H1 (cell line): Measurements from ENCODE around the gene ACSL3. TPM values are rescaled to one million over a fixed set of nuclear protein-coding genes. Genes with fewer than 3 reads are reported as not detected.

Experiments used
- CTCF ChIA-PET: fragments of 300-600 bp; sonication (Branson Sonifier 250); formaldehyde crosslinking; loops from one replicate; lab custom pipeline; 2021; ENCODE audit not compliant: partially characterized antibody; lab: Charles Lee
- POLR2A ChIA-PET: fragments of 300-600 bp; sonication (Branson Sonifier 250); formaldehyde crosslinking; loops from one replicate; lab custom pipeline; 2021; ENCODE audit warnings: inconsistent platforms; ENCODE audit not compliant: partially characterized antibody; lab: Charles Lee
- DNase-seq, 2 experiments: peaks; one replicate each; pipeline versions ENCODE4 v3.0.0 to v3.0.0-alpha.2; 2010 to 2022; ENCODE audit warnings: low spot score in 2 of 2, low read depth in 1 of 2, mixed read lengths in 1 of 2
- FAIRE-seq: peaks from 2 replicates; lab custom pipeline; 2011; peaks lifted over from hg19 to GRCh38; lab: Jason Lieb, UNC
- H2AFZ ChIP-seq: 2 replicates; pipeline ENCODE4 v1.8.1; 2012; ENCODE audit warnings: low read length, inconsistent platforms
- H2AK5ac ChIP-seq: 2 replicates; pipeline ENCODE4 v1.6.1; 2013; ENCODE audit warnings: low read depth, low read length
- H2BK120ac ChIP-seq: replicated peaks from 2 replicates; pipeline ENCODE3; 2013; ENCODE audit warnings: low read depth, low read length, inconsistent platforms
- H2BK12ac ChIP-seq: 2 replicates; pipeline ENCODE4 v1.6.1; 2013; ENCODE audit warnings: low read depth, low read length
- H2BK15ac ChIP-seq: 2 replicates; pipeline ENCODE4 v1.6.1; 2013; ENCODE audit warnings: low read length
- H2BK20ac ChIP-seq: 2 replicates; pipeline ENCODE4 v1.6.1; 2013; ENCODE audit warnings: low read length
- H2BK5ac ChIP-seq: 2 replicates; pipeline ENCODE4 v1.6.1; 2013; ENCODE audit warnings: low read depth, low read length
- H3K14ac ChIP-seq: 2 replicates; pipeline ENCODE4 v1.6.1; 2013; ENCODE audit warnings: inconsistent platforms; ENCODE audit not compliant: insufficient read length
- H3K18ac ChIP-seq: 2 replicates; pipeline ENCODE4 v1.6.1; 2013; ENCODE audit warnings: low read length; ENCODE audit errors: extremely low read depth
- H3K23ac ChIP-seq: 2 replicates; pipeline ENCODE4 v1.6.1; 2013; ENCODE audit warnings: inconsistent platforms; ENCODE audit not compliant: insufficient read length
- H3K23me2 ChIP-seq: 2 replicates; pipeline ENCODE4 v1.6.1; 2013; ENCODE audit warnings: low read depth, low read length
- H3K27ac ChIP-seq: 2 replicates; pipeline ENCODE4 v1.6.1; 2011; ENCODE audit warnings: low read depth, low read length, inconsistent platforms
- H3K27me3 ChIP-seq, 4 experiments: replicated peaks in 1 of 4; 1 replicate in 1 of 4; 2 replicates in 3 of 4; pipeline versions ENCODE4 v1.6.1 to v1.8.1; 2011 to 2013; ENCODE audit warnings: low read length in 3 of 4, mild to moderate bottlenecking in 3 of 4, inconsistent platforms in 2 of 4, mixed read lengths in 2 of 4, moderate library complexity in 1 of 4; ENCODE audit not compliant: control insufficient read depth in 3 of 4, insufficient read depth in 3 of 4; ENCODE audit errors: extremely low read depth in 1 of 4
- H3K36me3 ChIP-seq, 4 experiments: 2 replicates each; pipeline versions ENCODE4 v1.6.1 to v1.8.1; 2011 to 2013; ENCODE audit warnings: mild to moderate bottlenecking in 4 of 4, low read length in 3 of 4, moderate library complexity in 2 of 4, control low read depth in 1 of 4, inconsistent platforms in 1 of 4; ENCODE audit not compliant: insufficient read depth in 4 of 4, control insufficient read depth in 2 of 4
- H3K4ac ChIP-seq: replicated peaks from 2 replicates; pipeline ENCODE3; 2013; ENCODE audit warnings: low read length, low read depth, mixed read lengths, inconsistent platforms; ENCODE audit not compliant: insufficient read length
- H3K4me1 ChIP-seq, 4 experiments: replicated peaks in 1 of 4; 1 replicate in 1 of 4; 2 replicates in 3 of 4; pipeline versions ENCODE4 v1.6.1 to v1.8.1; 2011 to 2013; ENCODE audit warnings: low read length in 3 of 4, inconsistent platforms in 2 of 4, mixed read lengths in 1 of 4; ENCODE audit not compliant: insufficient read depth in 4 of 4, control insufficient read depth in 3 of 4
- H3K4me2 ChIP-seq, 2 experiments: 2 replicates each; pipeline versions ENCODE4 v1.6.1 to v1.8.1; 2011 to 2013; ENCODE audit warnings: low read depth in 2 of 2, low read length in 2 of 2, control low read depth in 1 of 2, inconsistent platforms in 1 of 2, mild to moderate bottlenecking in 1 of 2; ENCODE audit not compliant: insufficient read depth in 1 of 2
- H3K4me3 ChIP-seq, 4 experiments: fragments of 200-600, 300-600 bp in 1 of 4; sonication (generic), shearing (Covaris generic), sonication (Bioruptor Twin) in 1 of 4; 2 replicates each; pipeline versions ENCODE4 v1.5.1 to v1.8.1; 2011 to 2016; ENCODE audit warnings: low read length in 4 of 4, low read depth in 3 of 4, control low read depth in 2 of 4, inconsistent platforms in 2 of 4, mild to moderate bottlenecking in 2 of 4, mixed read lengths in 1 of 4, moderate library complexity in 1 of 4; ENCODE audit not compliant: insufficient read depth in 2 of 4; ENCODE audit errors: extremely low read depth in 1 of 4
- H3K56ac ChIP-seq: replicated peaks from 2 replicates; pipeline ENCODE3; 2013; ENCODE audit warnings: low read depth, mild to moderate bottlenecking, mixed read lengths, low read length, inconsistent platforms; ENCODE audit not compliant: insufficient read length
- H3K79me1 ChIP-seq: 2 replicates; pipeline ENCODE4 v1.6.1; 2013; ENCODE audit warnings: low read depth, low read length, control low read depth
- H3K79me2 ChIP-seq, 2 experiments: 2 replicates each; pipeline versions ENCODE4 v1.6.1 to v1.8.1; 2012 to 2013; ENCODE audit warnings: low read length in 2 of 2, mild to moderate bottlenecking in 2 of 2, inconsistent platforms in 1 of 2; ENCODE audit not compliant: insufficient read depth in 2 of 2, control insufficient read depth in 1 of 2
- H3K9ac ChIP-seq, 4 experiments: replicated peaks in 1 of 4; 1 replicate in 1 of 4; 2 replicates in 3 of 4; pipeline versions ENCODE4 v1.6.1 to v1.8.1; 2011 to 2013; ENCODE audit warnings: low read depth in 3 of 4, low read length in 3 of 4, control low read depth in 2 of 4, mild to moderate bottlenecking in 2 of 4, moderate library complexity in 2 of 4, inconsistent platforms in 1 of 4; ENCODE audit errors: extremely low read depth in 1 of 4
- H3K9me3 ChIP-seq, 2 experiments: 2 replicates each; pipeline versions ENCODE4 v1.6.1 to v1.8.1; 2012 to 2013; ENCODE audit warnings: mild to moderate bottlenecking in 2 of 2, moderate library complexity in 2 of 2, control low read depth in 1 of 2, inconsistent platforms in 1 of 2, low read depth in 1 of 2, low read length in 1 of 2, mixed read lengths in 1 of 2; ENCODE audit not compliant: insufficient read depth in 2 of 2
- H4K20me1 ChIP-seq, 2 experiments: replicated peaks in 1 of 2; 2 replicates each; pipeline versions ENCODE3 to v1.8.1; 2011 to 2013; ENCODE audit warnings: inconsistent platforms in 2 of 2, low read length in 2 of 2, mild to moderate bottlenecking in 1 of 2; ENCODE audit not compliant: insufficient read depth in 2 of 2, control insufficient read depth in 1 of 2
- H4K5ac ChIP-seq: 2 replicates; pipeline ENCODE4 v1.6.1; 2013; ENCODE audit warnings: low read length, low read depth, mixed read lengths, inconsistent platforms; ENCODE audit not compliant: insufficient read length
- H4K8ac ChIP-seq: 2 replicates; pipeline ENCODE4 v1.8.0; 2013; ENCODE audit warnings: mild to moderate bottlenecking, moderate library complexity, low read length, inconsistent platforms; ENCODE audit not compliant: insufficient read depth; ENCODE audit errors: extremely low read depth
- H4K91ac ChIP-seq: replicated peaks from 2 replicates; pipeline ENCODE3; 2013; ENCODE audit warnings: low read length, mixed read lengths, inconsistent platforms; ENCODE audit not compliant: insufficient read length
- GTF2F1 ChIP-seq: IDR thresholded peaks from 2 replicates; pipeline ENCODE4 v1.6.1; 2012; ENCODE audit warnings: low read depth, low read length, improper control_type of control experiment, borderline replicate concordance
- SIX5 ChIP-seq: IDR thresholded peaks from 2 replicates; pipeline ENCODE4 v1.6.1; 2011; ENCODE audit warnings: mild to moderate bottlenecking, low read depth, low read length
- WGBS, 2 experiments: shearing (Covaris generic) in 1 of 2; methylation state at CpG; one replicate each; pipeline versions ENCODE4 v1.1.6 to v1.1.7; 2013 to 2015; ENCODE audit warnings: low lambda C conversion rate in 2 of 2, mixed read lengths in 2 of 2, inconsistent platforms in 1 of 2, low coverage in 1 of 2, missing lambda C conversion rate in 1 of 2; ENCODE audit not compliant: insufficient replicate concordance in 2 of 2, insufficient coverage in 1 of 2, insufficient read length in 1 of 2; ENCODE audit errors: extremely low coverage in 1 of 2, missing lambda C conversion rate in 1 of 2; 5-methylcytosine and 5-hydroxymethylcytosine counted together
- polyA plus RNA-seq, 7 experiments: library from polyadenylated mRNA; depleted of rRNA in 3 of 7; stranded (reverse) in 5 of 7; unstranded in 2 of 7; fragments of >200 nt in 5 of 7; fragments of 200-250 nt in 2 of 7; gene quantifications; 1 replicate in 5 of 7; 2 replicates in 1 of 7; 4 replicates in 1 of 7; pipeline versions ENCODE4 v1.2.1 to v1.2.3, GENCODE V29; 2011 to 2013; ENCODE audit warnings: missing spikeins in 2 of 7, mixed read lengths in 2 of 7
- total RNA-seq: library from RNA; stranded (reverse); fragmentation: NEBNext Ultra II Directional; extraction: Animal tissue kit (Norgen Biotek cat#: 25700); gene quantifications from 2 replicates; pipeline ENCODE4 v1.2.1, GENCODE V29; 2021
- TF ChIP-seq, protein P1 (sequence below): IDR thresholded peaks from 2 replicates; pipeline ENCODE4 v1.6.1; 2011; ENCODE audit warnings: low read depth, mild to moderate bottlenecking, low read length; ENCODE audit not compliant: insufficient read depth

The ACSL3 gene
- total and polyA plus RNA-seq, 2 of the 8 experiments (the other 6 are each of a cell fraction or from before 2014, with no cell fraction given): 37.5 to 98.1 TPM

DNA sequence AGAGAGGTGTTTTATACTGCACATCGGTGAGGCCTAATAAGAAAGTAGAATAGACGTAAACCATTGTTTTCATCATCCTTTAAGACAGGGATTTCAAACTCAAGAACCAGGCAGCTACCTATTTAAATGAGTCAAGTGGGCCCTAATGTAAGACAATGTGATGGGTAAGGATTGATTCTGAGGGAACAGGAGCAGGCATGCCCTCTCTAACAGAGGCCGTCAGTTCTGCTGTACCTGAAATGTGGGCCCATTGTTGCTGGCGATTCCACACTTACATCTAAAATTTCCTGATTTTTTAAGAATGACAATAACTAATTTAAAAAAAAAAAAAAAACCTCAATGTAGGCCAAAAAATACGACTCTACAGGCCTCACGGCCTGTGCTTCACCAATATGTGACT lies 67.5 kb downstream of the ACSL3 start:
- Histone ChIP-seq H3K9ac (no peak overlapping the region), H3K27ac (no peak overlapping the region), H3K56ac (no peak overlapping the region), H3K79me2 (no peaks in the 10 kb centered on the region), H4K91ac (no peak overlapping the region), H3K14ac (no peak overlapping the region), H2BK120ac (no peak overlapping the region), H2BK20ac (no peak overlapping the region), H3K23me2 (no peaks in the 10 kb centered on the region), H2AK5ac (no peak overlapping the region), H3K27me3 (no peaks in the 10 kb centered on the region), H4K20me1 (peaks cover 0 to 1% of the 10 kb centered on the region in 2 experiments), H3K9me3 (no peaks in the 10 kb centered on the region), H3K23ac (no peak overlapping the region), H2BK5ac (no peak overlapping the region), H3K18ac (no peak overlapping the region), H3K4me3 (no peak overlapping the region), H3K4me2 (no peak overlapping the region), H3K4ac (no peak overlapping the region), H2AFZ (no peak overlapping the region), H4K8ac (no peak overlapping the region), H3K4me1 (no peaks in the 10 kb centered on the region), H4K5ac (no peak overlapping the region), H2BK12ac (no peak overlapping the region), H2BK15ac (no peak overlapping the region), H3K36me3 (peaks cover 8 to 53% (median 23%) of the 10 kb centered on the region in 4 experiments), H3K79me1 (no peaks in the 10 kb centered on the region)
- TF ChIP-seq, protein P1, sequence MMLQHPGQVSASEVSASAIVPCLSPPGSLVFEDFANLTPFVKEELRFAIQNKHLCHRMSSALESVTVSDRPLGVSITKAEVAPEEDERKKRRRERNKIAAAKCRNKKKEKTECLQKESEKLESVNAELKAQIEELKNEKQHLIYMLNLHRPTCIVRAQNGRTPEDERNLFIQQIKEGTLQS: no peak
- no peak for TF ChIP-seq SIX5
- no peak for TF ChIP-seq GTF2F1
- WGBS, 2 experiments: 83% methylated on average over 6 of the region's 6 CpGs; no CpG with 5 or more reads in 1 of the 2 experiments
- FAIRE-seq: no peak
- ChIA-PET POLR2A (no interaction called here), CTCF (interaction anchor here (0.6 to 2.2 kb wide), 6 partner anchors 11 to 235 kb away, joined by 3 to 12 read pairs (median 4); no protein-coding TSS in a partner anchor)
- no peak for DNase-seq
